Neural progenitor cell (in vitro differentiated cells): Measurements from ENCODE around the gene PRR33. TPM values are rescaled to one million over a fixed set of nuclear protein-coding genes. Genes with fewer than 3 reads are reported as not detected.

Experiments used
- DNase-seq: peaks from one replicate; pipeline ENCODE4 v3.0.0-alpha.2; 2016; ENCODE audit warnings: low spot score
- H2AFZ ChIP-seq: fragments of 200-600 bp; sonication (generic); replicated peaks from 2 replicates; pipeline ENCODE4 v1.6.1; 2016; ENCODE audit warnings: antibody characterized with exemption
- H3F3A ChIP-seq: fragments of 200-600 bp; sonication (generic); 2 replicates; pipeline ENCODE4 v1.6.1; 2016; ENCODE audit warnings: antibody characterized with exemption, low read depth
- H3K27ac ChIP-seq: fragments of 200-600 bp; sonication (generic); 2 replicates; pipeline ENCODE4 v1.5.1; 2016; ENCODE audit warnings: mild to moderate bottlenecking
- H3K27me3 ChIP-seq: fragments of 200-600 bp; sonication (generic); 2 replicates; pipeline ENCODE4 v1.6.1; 2016; ENCODE audit warnings: mild to moderate bottlenecking, moderate library complexity
- H3K36me3 ChIP-seq: fragments of 200-600 bp; sonication (generic); 2 replicates; pipeline ENCODE4 v1.5.1; 2016
- H3K4me1 ChIP-seq: fragments of 200-600 bp; sonication (generic); 2 replicates; pipeline ENCODE4 v1.6.1; 2016; ENCODE audit warnings: mixed run types
- H3K4me2 ChIP-seq: fragments of 200-600 bp; sonication (generic); 2 replicates; pipeline ENCODE4 v1.6.1; 2016
- H3K4me3 ChIP-seq: fragments of 200-600 bp; sonication (generic); 2 replicates; pipeline ENCODE4 v1.5.1; 2016
- H3K79me2 ChIP-seq: fragments of 200-600 bp; sonication (generic); 2 replicates; pipeline ENCODE4 v1.6.1; 2016; ENCODE audit warnings: low read depth
- H3K9ac ChIP-seq: fragments of 200-600 bp; sonication (generic); 2 replicates; pipeline ENCODE4 v1.6.1; 2016
- H3K9me3 ChIP-seq: fragments of 200-600 bp; sonication (generic); 2 replicates; pipeline ENCODE4 v1.5.1; 2016; ENCODE audit warnings: low read depth
- H4K20me1 ChIP-seq: fragments of 200-600 bp; sonication (generic); 2 replicates; pipeline ENCODE4 v1.6.1; 2016; ENCODE audit warnings: low read depth
- H3K27ac Mint-ChIP-seq: 3 replicates; pipeline ENCODE4 v1.8.0; 2021; ENCODE audit warnings: mixed read lengths
- H3K27me3 Mint-ChIP-seq: 2 replicates; pipeline ENCODE4 v1.8.0; 2022; ENCODE audit warnings: low read depth, mild to moderate bottlenecking, inconsistent platforms, moderate library complexity, mixed read lengths; ENCODE audit not compliant: insufficient read depth
- H3K36me3 Mint-ChIP-seq: 3 replicates; pipeline ENCODE4 v1.8.0; 2021; ENCODE audit warnings: mixed read lengths
- H3K4me1 Mint-ChIP-seq: 3 replicates; pipeline ENCODE4 v1.8.0; 2021; ENCODE audit warnings: mixed read lengths
- H3K4me3 Mint-ChIP-seq: 3 replicates; pipeline ENCODE4 v1.8.0; 2021; ENCODE audit warnings: mild to moderate bottlenecking, moderate library complexity, mixed read lengths
- H3K9me3 Mint-ChIP-seq: 3 replicates; pipeline ENCODE4 v1.8.0; 2020; ENCODE audit warnings: mixed read lengths
- EZH2 ChIP-seq: fragments of 200-600 bp; sonication (generic); IDR thresholded peaks from 2 replicates; pipeline ENCODE4 v1.6.1; 2017; ENCODE audit warnings: antibody characterized with exemption, mild to moderate bottlenecking, moderate library complexity
- EZH2phosphoT487 ChIP-seq: fragments of 200-600 bp; sonication (generic); IDR thresholded peaks from 2 replicates; pipeline ENCODE4 v1.6.1; 2017; ENCODE audit warnings: antibody characterized with exemption
- total RNA-seq: library from RNA; depleted of rRNA; stranded (reverse); fragments of >200 nt; gene quantifications from 2 replicates; pipeline ENCODE4 v1.2.3, GENCODE V29; 2015; ENCODE audit warnings: low replicate concordance
- TF ChIP-seq, protein P1 (sequence below): fragments of 200-600 bp; sonication (generic); IDR thresholded peaks from 2 replicates; pipeline ENCODE4 v1.5.1; 2017; ENCODE audit warnings: antibody characterized with exemption, mild to moderate bottlenecking

PRR33 gene
- total RNA-seq, 1 donor from 2014 or later, result not detected

DNA sequence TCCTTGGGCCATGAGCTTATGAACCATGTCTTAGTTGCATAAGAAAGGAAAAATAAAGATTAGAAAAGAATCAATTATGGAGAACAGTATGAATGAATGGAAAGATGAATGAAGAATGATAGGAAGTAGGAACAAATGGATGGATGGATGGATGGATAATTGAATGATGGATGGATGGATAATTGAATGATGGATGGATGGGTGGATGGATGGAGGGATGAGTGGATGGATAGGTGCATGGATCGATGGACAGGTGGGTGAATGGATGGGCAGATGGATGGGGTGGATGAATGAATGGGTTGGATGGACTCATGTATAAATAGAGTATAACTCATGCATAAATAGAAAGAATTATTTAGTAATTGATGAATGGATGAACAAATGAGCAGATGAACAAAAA is 31.6 kb downstream of the PRR33 start:
- Histone ChIP-seq H3K27me3 (peaks cover 14% of the 10 kb centered on the region), H3K79me2 (no peaks in the 10 kb centered on the region), H3K9ac (no peak overlapping the region), H2AFZ (no peak overlapping the region), H3K4me3 (no peak overlapping the region), H3K4me1 (peaks cover 23% of the 10 kb centered on the region), H4K20me1 (no peaks in the 10 kb centered on the region), H3F3A (no peaks in the 10 kb centered on the region), H3K36me3 (no peaks in the 10 kb centered on the region), H3K4me2 (no peak overlapping the region), H3K27ac (no peak overlapping the region), H3K9me3 (no peaks in the 10 kb centered on the region)
- TF ChIP-seq, protein P1, sequence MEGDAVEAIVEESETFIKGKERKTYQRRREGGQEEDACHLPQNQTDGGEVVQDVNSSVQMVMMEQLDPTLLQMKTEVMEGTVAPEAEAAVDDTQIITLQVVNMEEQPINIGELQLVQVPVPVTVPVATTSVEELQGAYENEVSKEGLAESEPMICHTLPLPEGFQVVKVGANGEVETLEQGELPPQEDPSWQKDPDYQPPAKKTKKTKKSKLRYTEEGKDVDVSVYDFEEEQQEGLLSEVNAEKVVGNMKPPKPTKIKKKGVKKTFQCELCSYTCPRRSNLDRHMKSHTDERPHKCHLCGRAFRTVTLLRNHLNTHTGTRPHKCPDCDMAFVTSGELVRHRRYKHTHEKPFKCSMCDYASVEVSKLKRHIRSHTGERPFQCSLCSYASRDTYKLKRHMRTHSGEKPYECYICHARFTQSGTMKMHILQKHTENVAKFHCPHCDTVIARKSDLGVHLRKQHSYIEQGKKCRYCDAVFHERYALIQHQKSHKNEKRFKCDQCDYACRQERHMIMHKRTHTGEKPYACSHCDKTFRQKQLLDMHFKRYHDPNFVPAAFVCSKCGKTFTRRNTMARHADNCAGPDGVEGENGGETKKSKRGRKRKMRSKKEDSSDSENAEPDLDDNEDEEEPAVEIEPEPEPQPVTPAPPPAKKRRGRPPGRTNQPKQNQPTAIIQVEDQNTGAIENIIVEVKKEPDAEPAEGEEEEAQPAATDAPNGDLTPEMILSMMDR, result no peak
- TF ChIP-seq EZH2, result no peak
- TF ChIP-seq EZH2phosphoT487, result no peak
- Mint-ChIP-seq H3K36me3 (no peaks in the 10 kb centered on the region), H3K9me3 (no peaks in the 10 kb centered on the region), H3K27ac (no peak overlapping the region), H3K4me1 (peaks cover 14% of the 10 kb centered on the region), H3K4me3 (no peak overlapping the region), H3K27me3 (peaks cover 4% of the 10 kb centered on the region)
- no peak for DNase-seq

DNA sequence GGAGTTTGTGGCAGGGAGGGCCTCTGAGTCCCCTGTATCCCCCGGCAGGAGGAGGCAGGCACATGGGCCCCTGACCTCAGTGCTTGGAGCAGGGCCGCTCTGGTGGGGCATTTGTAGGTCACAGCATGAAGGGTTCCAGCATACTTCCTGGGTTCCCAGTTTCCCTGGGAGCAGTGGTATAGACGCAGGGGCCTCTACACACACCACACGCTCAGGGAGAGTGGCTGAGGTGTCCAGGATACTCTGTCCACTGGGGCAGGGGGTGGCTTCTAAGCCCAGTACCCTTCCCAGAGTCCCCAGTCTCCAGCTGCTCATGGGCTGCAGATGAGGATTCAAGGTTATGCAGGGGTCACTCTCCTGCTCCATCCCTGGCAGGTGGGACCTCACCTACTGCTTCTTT is 32.7 kb downstream of the PRR33 start:
- Mint-ChIP-seq H3K4me3 (no peak overlapping the region), H3K36me3 (no peaks in the 10 kb centered on the region), H3K4me1 (peaks cover 3% of the 10 kb centered on the region), H3K27me3 (peaks cover 2% of the 10 kb centered on the region), H3K9me3 (no peaks in the 10 kb centered on the region), H3K27ac (peak overlapping the region; percentile 58)
- Histone ChIP-seq H4K20me1 (no peaks in the 10 kb centered on the region), H3K4me1 (peaks cover 12% of the 10 kb centered on the region), H3K27me3 (peaks cover 14% of the 10 kb centered on the region), H3K36me3 (no peaks in the 10 kb centered on the region), H3K27ac (no peak overlapping the region), H3K9ac (no peak overlapping the region), H2AFZ (no peak overlapping the region), H3K79me2 (no peaks in the 10 kb centered on the region), H3K4me2 (peak overlapping the region; percentile 13), H3F3A (no peaks in the 10 kb centered on the region), H3K4me3 (no peak overlapping the region), H3K9me3 (no peaks in the 10 kb centered on the region)
- no peak for DNase-seq
- no peak for TF ChIP-seq EZH2phosphoT487
- TF ChIP-seq, protein P1, result no peak
- no peak for TF ChIP-seq EZH2

DNA sequence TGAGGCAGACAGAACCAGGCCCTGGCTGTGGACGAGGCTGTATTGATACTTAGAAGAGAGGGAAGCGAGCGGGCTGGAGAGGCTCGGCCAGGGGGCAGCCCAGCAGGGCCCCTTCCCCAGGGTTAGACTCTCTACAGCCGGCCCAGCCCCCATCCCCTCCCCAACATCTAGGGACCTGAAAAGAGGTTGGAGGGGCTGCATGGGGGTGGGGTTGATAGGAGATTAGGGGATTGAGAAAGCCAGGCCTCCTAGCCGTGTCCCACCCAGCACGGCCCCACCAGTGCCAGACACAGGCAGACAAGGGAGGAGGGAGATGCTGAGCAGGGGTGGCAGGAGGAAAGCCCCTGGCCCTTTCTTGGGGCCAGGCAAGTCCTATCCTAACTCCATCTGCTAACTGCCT is 33.1 kb downstream of the PRR33 start:
- Histone ChIP-seq H3K4me2 (peak overlapping the region; percentile 13), H3K27ac (no peak overlapping the region), H4K20me1 (no peaks in the 10 kb centered on the region), H3K4me1 (peaks cover 8% of the 10 kb centered on the region), H3K27me3 (peaks cover 14% of the 10 kb centered on the region), H3K9ac (no peak overlapping the region), H3K36me3 (no peaks in the 10 kb centered on the region), H3K9me3 (no peaks in the 10 kb centered on the region), H3K79me2 (no peaks in the 10 kb centered on the region), H2AFZ (no peak overlapping the region), H3F3A (no peaks in the 10 kb centered on the region), H3K4me3 (no peak overlapping the region)
- Mint-ChIP-seq H3K9me3 (no peaks in the 10 kb centered on the region), H3K4me1 (no peaks in the 10 kb centered on the region), H3K36me3 (no peaks in the 10 kb centered on the region), H3K27ac (peak overlapping the region; percentile 58), H3K4me3 (no peak overlapping the region), H3K27me3 (peaks cover 2% of the 10 kb centered on the region)
- DNase-seq, result no peak
- TF ChIP-seq EZH2phosphoT487 (no peak), EZH2 (no peak)
- TF ChIP-seq, protein P1, result no peak
